Lower leg skin (tissue), 4 donors: ENCODE results near the gene CACNB4. TPM values are rescaled to one million over a fixed set of nuclear protein-coding genes. Genes with fewer than 3 reads are reported as not detected.

Experiments used
- DNase-seq, 2 donors: peaks; one replicate each; pipeline ENCODE4 v3.0.0-alpha.2; 2019; ENCODE audit warnings: low spot score in 2 of 2
- H3K4me3 ChIP-seq: fragments of 200-600 bp; sonication (generic); 2 replicates; pipeline ENCODE4 v1.5.1; 2017; ENCODE audit warnings: mild to moderate bottlenecking, low read depth; ENCODE audit not compliant: poor library complexity, severe bottlenecking
- CTCF ChIP-seq, 3 donors: fragments of 450-650 bp; IDR thresholded peaks; one replicate each; pipeline ENCODE4 v1.5.1; 2016; ENCODE audit warnings: antibody characterized with exemption in 3 of 3, mild to moderate bottlenecking in 3 of 3, moderate library complexity in 2 of 3
- POLR2A ChIP-seq, 2 donors: fragments of 450-650 bp; IDR thresholded peaks; one replicate each; pipeline ENCODE4 v1.6.1; 2016 to 2017; ENCODE audit warnings: antibody characterized with exemption in 2 of 2, mild to moderate bottlenecking in 1 of 2, moderate library complexity in 1 of 2
- WGBS, 2 donors: methylation state at CpG; one replicate each; pipeline ENCODE4 v1.1.5; 2018; 5-methylcytosine and 5-hydroxymethylcytosine counted together
- intact Hi-C: fragments of 100-400 bp; cut with DNase I; formaldehyde crosslinking; loops from one replicate; pipeline ENCODE4 v1.15.0; 2023; ENCODE audit warnings: low total_unique reads
- total RNA-seq, 4 donors: library from RNA; depleted of rRNA; stranded (reverse); fragments of >200 nt; gene quantifications; one replicate each; pipeline ENCODE4 v1.1.0, GENCODE V29; 2016

CACNB4 gene
- total RNA-seq, 4 donors from 2014 or later, result 2.4 to 6.3 (median 3.5) TPM

GRCh38 chr2:152049541-152049940 is 49.3 kb downstream of the CACNB4 start:
- intact Hi-C loops, result loop anchor here (10.0 kb wide), 1 partner anchor 1465 kb away; no protein-coding TSS in a partner anchor
- TF ChIP-seq CTCF (IDR thresholded peaks at IDR 0.05) (no peak), POLR2A (IDR thresholded peaks at IDR 0.05) (no peak)
- WGBS, 2 donors, result 86% methylated on average over 4 of the region's 4 CpGs
- DNase-seq, result no peak
- no peak overlapping the region for H3K4me3 ChIP-seq

- WGBS, 2 donors, result 57 to 69% methylated on average over 6 of the region's 6 CpGs
- TF ChIP-seq CTCF (IDR thresholded peaks at IDR 0.05) (no peak), POLR2A (IDR thresholded peaks at IDR 0.05) (no peak)
- H3K4me3 ChIP-seq, result no peak overlapping the region
- intact Hi-C loops, result loop anchor here (10.0 kb wide), 1 partner anchor 1467 kb away; no protein-coding TSS in a partner anchor
- DNase-seq, result no peak
Measured at GRCh38 chr2:152047824-152048471, 50.9 kb downstream of the CACNB4 start.

GRCh38 chr2:152046940-152047339 is 51.9 kb downstream of the CACNB4 start:
- DNase-seq, result no peak
- 51 to 61% methylated on average over 4 of the region's 4 CpGs for WGBS, 2 donors
- TF ChIP-seq CTCF (IDR thresholded peaks at IDR 0.05) (no peak), POLR2A (IDR thresholded peaks at IDR 0.05) (no peak)
- intact Hi-C loops, result loop anchor here (10.0 kb wide), 1 partner anchor 1468 kb away; no protein-coding TSS in a partner anchor
- H3K4me3 ChIP-seq, result no peak overlapping the region

- no peak overlapping the region for H3K4me3 ChIP-seq
- TF ChIP-seq POLR2A (IDR thresholded peaks at IDR 0.05) (no peak), CTCF (IDR thresholded peaks at IDR 0.05) (no peak)
- intact Hi-C loops, result loop anchor here (10.0 kb wide), 1 partner anchor 1472 kb away; no protein-coding TSS in a partner anchor
- DNase-seq, result no peak
- WGBS, 2 donors, result 54 to 62% methylated on average over 16 of the region's 16 CpGs
Measured at GRCh38 chr2:152042636-152043615, 55.9 kb downstream of the CACNB4 start.

GRCh38 chr2:152038441-152038958 is 60.3 kb downstream of the CACNB4 start:
- DNase-seq, result peak; percentile 32 to 83
- 27 to 40% methylated on average over 5 of the region's 5 CpGs for WGBS, 2 donors
- TF ChIP-seq POLR2A (IDR thresholded peaks at IDR 0.05), result no peak
- TF ChIP-seq CTCF (IDR thresholded peaks at IDR 0.05), result no peak
- intact Hi-C loops, result loop anchor here (5.0 kb wide), 1 partner anchor 594 kb away; no protein-coding TSS in a partner anchor
- H3K4me3 ChIP-seq, result no peak overlapping the region
